H9 (cell line): ENCODE data around the gene SERPINB13. TPM values are rescaled to one million over a fixed set of nuclear protein-coding genes. Genes with fewer than 3 reads are reported as not detected.

Experiments
- DNase-seq: peaks from one replicate; pipeline ENCODE4 v3.0.0-alpha.2; 2017
- H2AFZ ChIP-seq: one replicate; pipeline ENCODE4 v1.6.1; 2013; ENCODE audit warnings: mild to moderate bottlenecking, low read length, control low read depth, moderate library complexity
- H2AK5ac ChIP-seq: 2 replicates; pipeline ENCODE4 v1.6.1; 2013; ENCODE audit warnings: low read length, control low read depth, mixed read lengths; ENCODE audit not compliant: insufficient read length
- H2BK120ac ChIP-seq: one replicate; pipeline ENCODE4 v1.6.1; 2013; ENCODE audit warnings: low read depth, mild to moderate bottlenecking, low read length, control low read depth, inconsistent platforms; ENCODE audit not compliant: poor library complexity, severe bottlenecking
- H2BK12ac ChIP-seq: 2 replicates; pipeline ENCODE4 v1.6.1; 2013; ENCODE audit warnings: low read length, control low read depth, mixed read lengths, low read depth; ENCODE audit not compliant: insufficient read length
- H2BK15ac ChIP-seq: 2 replicates; pipeline ENCODE4 v1.6.1; 2013; ENCODE audit warnings: low read depth, low read length, control low read depth
- H2BK20ac ChIP-seq: one replicate; pipeline ENCODE4 v1.6.1; 2013; ENCODE audit warnings: low read depth, mild to moderate bottlenecking, low read length, control low read depth, inconsistent platforms; ENCODE audit not compliant: poor library complexity, severe bottlenecking
- H2BK5ac ChIP-seq: 2 replicates; pipeline ENCODE4 v1.6.1; 2013; ENCODE audit warnings: low read length, control low read depth, mixed read lengths; ENCODE audit not compliant: insufficient read length
- H3K14ac ChIP-seq: 2 replicates; pipeline ENCODE4 v1.6.1; 2013; ENCODE audit warnings: low read length, control low read depth; ENCODE audit not compliant: insufficient read depth
- H3K18ac ChIP-seq: 2 replicates; pipeline ENCODE4 v1.6.1; 2013; ENCODE audit warnings: low read depth, mild to moderate bottlenecking, mixed read lengths, low read length, control low read depth; ENCODE audit not compliant: insufficient read length
- H3K23ac ChIP-seq: 2 replicates; pipeline ENCODE4 v1.6.1; 2013; ENCODE audit warnings: low read length, control low read depth, mixed read lengths, low read depth; ENCODE audit not compliant: insufficient read length
- H3K23me2 ChIP-seq: 2 replicates; pipeline ENCODE4 v1.6.1; 2013; ENCODE audit warnings: low read depth, mild to moderate bottlenecking, mixed read lengths, low read length, control low read depth; ENCODE audit not compliant: insufficient read length, poor library complexity, severe bottlenecking
- H3K27ac ChIP-seq: 2 replicates; pipeline ENCODE4 v1.5.1; 2013; ENCODE audit warnings: low read length, control low read depth, mixed read lengths, low read depth; ENCODE audit not compliant: insufficient read length
- H3K27me3 ChIP-seq: 2 replicates; pipeline ENCODE4 v1.6.1; 2013; ENCODE audit warnings: low read length, control low read depth, inconsistent platforms; ENCODE audit not compliant: insufficient read depth
- H3K4ac ChIP-seq: 2 replicates; pipeline ENCODE4 v1.6.1; 2013; ENCODE audit warnings: low read depth, mild to moderate bottlenecking, control low read depth, inconsistent platforms, low read length, moderate library complexity
- H3K4me1 ChIP-seq: 2 replicates; pipeline ENCODE4 v1.6.1; 2013; ENCODE audit warnings: low read length, control low read depth, inconsistent platforms; ENCODE audit not compliant: insufficient read depth
- H3K4me2 ChIP-seq: 2 replicates; pipeline ENCODE4 v1.6.1; 2013; ENCODE audit warnings: low read length, control low read depth, mixed read lengths; ENCODE audit not compliant: insufficient read length, insufficient read depth
- H3K56ac ChIP-seq: 2 replicates; pipeline ENCODE4 v1.6.1; 2013; ENCODE audit warnings: low read depth, mild to moderate bottlenecking, mixed read lengths, low read length, control low read depth; ENCODE audit not compliant: insufficient read length
- H3K79me1 ChIP-seq: 2 replicates; pipeline ENCODE4 v1.6.1; 2013; ENCODE audit warnings: low read depth, mild to moderate bottlenecking, moderate library complexity, low read length, control low read depth, inconsistent platforms; ENCODE audit not compliant: insufficient read depth, poor library complexity, severe bottlenecking
- H3K79me2 ChIP-seq: 2 replicates; pipeline ENCODE4 v1.6.1; 2013; ENCODE audit warnings: low read length, control low read depth, inconsistent platforms; ENCODE audit not compliant: insufficient read depth
- H3K9ac ChIP-seq: 2 replicates; pipeline ENCODE4 v1.6.1; 2013; ENCODE audit warnings: low read length, control low read depth, mixed read lengths; ENCODE audit not compliant: insufficient read length; ENCODE audit errors: extremely low read depth
- H3K9me3 ChIP-seq: one replicate; pipeline ENCODE4 v1.6.1; 2013; ENCODE audit warnings: low read depth, low read length, inconsistent platforms; ENCODE audit not compliant: control insufficient read depth
- H3T11ph ChIP-seq: one replicate; pipeline ENCODE4 v1.6.1; 2013; ENCODE audit warnings: mild to moderate bottlenecking, low read length, control low read depth, inconsistent platforms
- H4K20me1 ChIP-seq: one replicate; pipeline ENCODE4 v1.6.1; 2013; ENCODE audit not compliant: control insufficient read depth, insufficient read length, insufficient read depth
- H4K5ac ChIP-seq: 2 replicates; pipeline ENCODE4 v1.6.1; 2013; ENCODE audit warnings: low read depth, mild to moderate bottlenecking, mixed read lengths, low read length, control low read depth; ENCODE audit not compliant: insufficient read length
- H4K8ac ChIP-seq: replicated peaks from 2 replicates; pipeline ENCODE4 v1.6.1; 2013; ENCODE audit warnings: low read length, control low read depth, mixed read lengths, low read depth; ENCODE audit not compliant: insufficient read length
- H4K91ac ChIP-seq: 2 replicates; pipeline ENCODE4 v1.6.1; 2013; ENCODE audit warnings: low read depth, mild to moderate bottlenecking, moderate library complexity, mixed read lengths, low read length, control low read depth; ENCODE audit not compliant: insufficient read length
- H3K27ac Mint-ChIP-seq, 3 experiments: 2 replicates in 2 of 3; 3 replicates in 1 of 3; pipeline ENCODE4 v1.8.0; 2020 to 2021; ENCODE audit warnings: mixed read lengths in 3 of 3, mild to moderate bottlenecking in 1 of 3, moderate library complexity in 1 of 3
- H3K27me3 Mint-ChIP-seq: 2 replicates; pipeline ENCODE4 v1.8.0; 2021; ENCODE audit warnings: low read depth, mild to moderate bottlenecking, moderate library complexity, mixed read lengths
- H3K36me3 Mint-ChIP-seq, 3 experiments: 2 replicates in 2 of 3; 3 replicates in 1 of 3; pipeline ENCODE4 v1.8.0; 2020 to 2021; ENCODE audit warnings: low read depth in 3 of 3, mixed read lengths in 3 of 3; ENCODE audit not compliant: insufficient read depth in 1 of 3
- H3K4me1 Mint-ChIP-seq, 2 experiments: 2 replicates each; pipeline ENCODE4 v1.8.0; 2020; ENCODE audit warnings: mixed read lengths in 2 of 2
- H3K4me3 Mint-ChIP-seq, 2 experiments: 2 replicates in 1 of 2; 3 replicates in 1 of 2; pipeline ENCODE4 v1.8.0; 2020 to 2021; ENCODE audit warnings: mild to moderate bottlenecking in 2 of 2, mixed read lengths in 2 of 2, moderate library complexity in 1 of 2
- H3K9me3 Mint-ChIP-seq, 2 experiments: 2 replicates in 1 of 2; 3 replicates in 1 of 2; pipeline ENCODE4 v1.8.0; 2020; ENCODE audit warnings: mild to moderate bottlenecking in 2 of 2, mixed read lengths in 2 of 2, moderate library complexity in 1 of 2
- WGBS: extraction: QIAGEN DNeasy Blood & Tissue Kit; methylation state at CpG from one replicate; pipeline ENCODE4 v1.1.7; 2013; ENCODE audit warnings: missing lambda C conversion rate, low lambda C conversion rate, mixed read lengths; ENCODE audit not compliant: insufficient read length; ENCODE audit errors: extremely low coverage; 5-methylcytosine and 5-hydroxymethylcytosine counted together
- total RNA-seq: library from RNA; stranded (reverse); gene quantifications from 2 replicates; pipeline ENCODE4 v1.2.1, GENCODE V29; 2021
- TF ChIP-seq, protein P1 (sequence below): fragments of 200-600 bp; sonication (generic); conservative IDR thresholded peaks from 3 replicates; pipeline ENCODE4 v1.8.0; 2021; ENCODE audit warnings: antibody characterized with exemption, mild to moderate bottlenecking

The SERPINB13 gene
- total RNA-seq, 1 experiment from 2014 or later = not detected

DNA sequence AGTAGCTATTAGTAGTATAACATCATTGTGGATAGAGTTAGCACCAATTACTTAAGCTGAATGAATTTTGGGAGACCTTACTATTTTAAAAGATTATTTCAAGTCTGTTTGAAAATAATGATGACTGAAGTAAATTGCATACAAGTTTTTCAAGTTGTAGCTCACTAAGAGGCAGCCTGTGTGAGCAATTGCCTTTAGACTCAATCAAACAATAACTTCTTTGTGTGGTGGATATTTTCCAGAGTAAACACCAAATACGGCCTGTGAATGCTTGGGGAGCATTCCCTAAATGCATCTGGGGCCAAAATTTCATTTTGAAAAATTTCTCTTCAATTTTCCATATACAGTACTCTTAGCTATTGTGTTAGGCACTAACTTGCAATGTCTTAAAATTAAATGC is 37.1 kb upstream of the SERPINB13 start:
- no peak overlapping the region for H4K8ac ChIP-seq
- H3K27me3 ChIP-seq = no peaks in the 10 kb centered on the region
- H3K4me1 ChIP-seq = no peaks in the 10 kb centered on the region
- Mint-ChIP-seq H3K9me3 (no peaks in the 10 kb centered on the region), H3K27me3 (no peaks in the 10 kb centered on the region), H3K36me3 (no peaks in the 10 kb centered on the region), H3K27ac (no peak overlapping the region), H3K4me3 (no peak overlapping the region), H3K4me1 (peaks cover 3 to 5% of the 10 kb centered on the region in 2 experiments; a peak in 3 of 4 replicates)
- no peak overlapping the region for H3K9ac ChIP-seq
- H3K56ac ChIP-seq = no peak overlapping the region
- H3K79me1 ChIP-seq = no peaks in the 10 kb centered on the region
- H3K23ac ChIP-seq = no peak overlapping the region
- no peak overlapping the region for H3K4ac ChIP-seq
- no peaks in the 10 kb centered on the region for H3K23me2 ChIP-seq
- H3K27ac ChIP-seq = no peak overlapping the region
- H2BK120ac ChIP-seq = no peak overlapping the region
- H3K79me2 ChIP-seq = no peaks in the 10 kb centered on the region
- H4K91ac ChIP-seq = no peak overlapping the region
- TF ChIP-seq, protein P1, sequence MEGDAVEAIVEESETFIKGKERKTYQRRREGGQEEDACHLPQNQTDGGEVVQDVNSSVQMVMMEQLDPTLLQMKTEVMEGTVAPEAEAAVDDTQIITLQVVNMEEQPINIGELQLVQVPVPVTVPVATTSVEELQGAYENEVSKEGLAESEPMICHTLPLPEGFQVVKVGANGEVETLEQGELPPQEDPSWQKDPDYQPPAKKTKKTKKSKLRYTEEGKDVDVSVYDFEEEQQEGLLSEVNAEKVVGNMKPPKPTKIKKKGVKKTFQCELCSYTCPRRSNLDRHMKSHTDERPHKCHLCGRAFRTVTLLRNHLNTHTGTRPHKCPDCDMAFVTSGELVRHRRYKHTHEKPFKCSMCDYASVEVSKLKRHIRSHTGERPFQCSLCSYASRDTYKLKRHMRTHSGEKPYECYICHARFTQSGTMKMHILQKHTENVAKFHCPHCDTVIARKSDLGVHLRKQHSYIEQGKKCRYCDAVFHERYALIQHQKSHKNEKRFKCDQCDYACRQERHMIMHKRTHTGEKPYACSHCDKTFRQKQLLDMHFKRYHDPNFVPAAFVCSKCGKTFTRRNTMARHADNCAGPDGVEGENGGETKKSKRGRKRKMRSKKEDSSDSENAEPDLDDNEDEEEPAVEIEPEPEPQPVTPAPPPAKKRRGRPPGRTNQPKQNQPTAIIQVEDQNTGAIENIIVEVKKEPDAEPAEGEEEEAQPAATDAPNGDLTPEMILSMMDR = no peak
- no peak overlapping the region for H2BK12ac ChIP-seq
- no peak overlapping the region for H2AFZ ChIP-seq
- no peak for DNase-seq
- no peak overlapping the region for H3T11ph ChIP-seq
- no CpG with 5 or more reads among the region's 1 CpG for WGBS
- H3K18ac ChIP-seq = no peak overlapping the region
- no peak overlapping the region for H2BK5ac ChIP-seq
- no peak overlapping the region for H2BK15ac ChIP-seq
- H2AK5ac ChIP-seq = no peak overlapping the region
- no peaks in the 10 kb centered on the region for H4K20me1 ChIP-seq
- no peak overlapping the region for H4K5ac ChIP-seq
- H3K14ac ChIP-seq = no peak overlapping the region
- H3K9me3 ChIP-seq = no peaks in the 10 kb centered on the region
- no peak overlapping the region for H2BK20ac ChIP-seq
- no peak overlapping the region for H3K4me2 ChIP-seq
